CD4-positive, alpha-beta T cell treated with Interleukin-10 for 1 hour (primary cell): ENCODE measurements around the gene ADAMTSL5.

Experiments
- DNase-seq: peaks from one replicate; pipeline ENCODE4 v3.0.0-alpha.2; 2020

The ADAMTSL5 gene

DNA sequence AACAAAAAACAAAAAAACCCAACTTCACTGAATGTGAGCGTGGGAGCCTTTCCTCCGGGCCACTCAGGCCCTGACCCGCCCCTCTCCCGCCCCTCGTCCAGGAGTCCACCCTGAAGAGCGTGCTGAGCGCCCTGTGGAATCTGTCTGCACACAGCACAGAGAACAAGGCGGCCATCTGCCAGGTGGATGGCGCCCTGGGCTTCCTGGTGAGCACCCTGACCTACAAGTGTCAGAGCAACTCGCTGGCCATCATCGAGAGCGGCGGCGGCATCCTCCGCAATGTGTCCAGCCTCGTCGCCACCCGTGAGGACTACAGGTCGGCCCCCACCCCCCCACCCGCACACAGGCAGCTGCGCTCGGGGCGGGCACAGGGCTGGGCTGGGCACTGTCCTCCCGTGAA is 51.0 kb downstream of the ADAMTSL5 start:
- no peak for DNase-seq

DNA sequence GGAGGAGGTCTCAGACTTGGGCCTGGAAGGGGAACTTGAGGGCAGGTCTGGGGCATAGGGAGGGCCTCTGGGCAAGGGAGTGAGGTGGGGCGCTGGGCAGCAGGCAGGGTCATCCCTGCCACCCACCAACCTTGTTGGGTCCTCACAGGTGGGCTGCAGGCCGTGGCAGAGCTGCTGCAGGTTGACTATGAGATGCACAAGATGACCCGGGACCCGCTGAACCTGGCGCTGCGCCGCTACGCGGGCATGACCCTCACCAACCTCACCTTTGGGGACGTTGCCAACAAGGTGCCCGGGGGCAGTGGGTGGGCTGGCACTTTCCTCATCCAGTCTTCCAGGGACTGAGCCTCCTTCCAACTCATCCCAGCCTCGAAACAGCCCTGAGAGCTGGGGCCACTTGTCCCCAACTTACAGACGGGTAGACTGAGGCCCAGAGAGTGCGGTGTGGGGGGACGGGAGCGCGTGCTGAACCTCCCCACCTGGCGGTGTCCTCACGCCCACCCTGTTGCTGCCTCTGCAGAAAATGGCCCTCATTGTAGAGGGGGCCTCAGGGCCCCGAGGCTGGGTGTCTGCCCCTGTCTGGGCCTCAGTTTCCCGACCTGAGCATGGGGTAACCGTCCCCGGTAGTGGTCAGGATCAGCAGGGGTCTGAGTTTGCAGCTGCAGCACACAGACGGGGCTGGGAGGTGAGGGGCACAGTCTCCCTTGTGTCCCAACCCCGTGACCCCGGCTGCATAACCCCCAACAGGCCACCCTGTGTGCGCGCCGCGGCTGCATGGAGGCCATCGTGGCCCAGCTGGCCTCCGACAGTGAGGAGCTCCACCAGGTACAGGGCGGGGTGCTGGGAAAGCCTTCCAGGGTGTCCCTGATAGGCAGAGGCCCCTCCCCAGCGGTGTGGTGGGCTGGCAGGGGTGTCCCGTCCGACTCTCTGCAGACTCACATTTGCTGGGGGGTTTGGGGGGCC is 52.5 kb downstream of the ADAMTSL5 start:
- DNase-seq: no peak

GRCh38 chr19:1459479-1459878 is 53.3 kb downstream of the ADAMTSL5 start:
- no peak for DNase-seq

GRCh38 chr19:1457892-1458291 is 54.9 kb downstream of the ADAMTSL5 start:
- DNase-seq: no peak

DNA sequence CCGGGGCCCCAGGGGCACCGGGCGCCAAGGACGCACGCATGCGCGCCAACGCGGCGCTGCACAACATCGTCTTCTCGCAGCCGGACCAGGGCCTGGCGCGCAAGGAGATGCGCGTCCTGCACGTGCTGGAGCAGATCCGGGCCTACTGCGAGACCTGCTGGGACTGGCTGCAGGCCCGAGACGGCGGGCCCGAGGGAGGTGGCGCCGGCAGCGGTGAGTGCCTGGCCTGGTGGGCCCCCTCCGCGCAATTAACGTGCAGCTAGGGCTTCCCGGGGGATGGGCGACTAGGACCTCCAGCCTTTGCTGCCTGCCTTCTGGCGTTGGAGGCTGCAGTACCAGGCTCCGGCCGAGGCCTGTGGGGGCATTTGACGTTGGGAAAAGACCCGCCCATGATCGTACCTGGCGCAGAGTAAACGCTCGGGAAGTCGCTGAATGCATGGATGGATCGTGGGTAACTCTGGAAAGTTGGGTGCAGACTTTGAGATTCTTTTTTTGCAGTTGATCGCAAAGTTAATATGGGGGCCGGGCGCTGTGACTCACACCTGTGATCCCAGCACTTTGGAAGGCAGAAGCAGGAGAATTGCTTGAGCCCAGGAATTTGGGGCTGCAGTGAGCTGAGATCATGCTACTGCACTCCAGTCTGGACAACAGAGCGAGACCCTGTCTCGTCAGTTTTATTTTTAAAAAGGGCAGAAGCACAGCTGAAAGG is 55.6 kb downstream of the ADAMTSL5 start:
- DNase-seq: no peak

DNA sequence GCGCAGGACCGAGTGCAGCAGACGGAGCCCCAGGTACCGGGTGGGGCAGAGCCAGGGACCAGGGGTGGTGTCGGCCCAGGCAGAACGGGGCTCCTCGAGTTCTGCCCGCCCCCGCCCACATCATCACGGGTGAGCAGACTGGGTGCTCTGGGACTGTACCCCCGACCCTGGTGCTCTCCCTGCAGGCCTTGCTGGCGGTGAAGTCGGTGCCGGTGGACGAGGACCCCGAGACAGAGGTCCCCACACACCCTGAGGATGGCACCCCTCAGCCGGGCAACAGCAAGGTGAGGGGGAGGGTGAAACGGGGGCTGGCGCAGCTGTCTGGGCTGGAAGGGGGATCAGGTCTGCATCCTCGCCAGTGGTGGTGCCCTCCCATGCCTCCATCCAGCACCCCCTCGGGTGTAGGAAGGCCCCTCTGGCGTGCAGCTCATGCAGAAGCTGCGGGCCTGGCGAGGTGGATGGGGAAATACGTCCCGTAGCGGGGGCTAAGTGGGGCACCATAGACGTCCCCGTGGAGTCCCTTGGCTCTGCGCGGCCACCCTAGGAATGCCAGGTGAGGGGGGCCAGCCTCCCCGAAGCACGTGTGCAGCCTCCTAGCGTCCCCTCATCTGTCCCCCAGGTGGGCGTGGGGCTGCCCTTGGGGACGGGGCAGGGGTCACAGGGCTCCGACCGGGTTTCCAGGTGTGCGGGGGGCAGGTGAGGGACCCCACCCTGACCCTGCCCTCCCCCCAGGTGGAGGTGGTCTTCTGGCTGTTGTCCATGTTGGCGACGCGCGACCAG is 56.5 kb downstream of the ADAMTSL5 start:
- DNase-seq: no peak

- peak; percentile 69 for DNase-seq
Observed at GRCh38 chr19:1455336-1456120, 57.3 kb downstream of the ADAMTSL5 start.
